ENCODE data around the gene TBC1D22A. TPM values are rescaled to one million over a fixed set of nuclear protein-coding genes. Genes with fewer than 3 reads are reported as not detected.

TBC1D22A gene
- total RNA-seq, 3 donors from 2014 or later: 19.0 to 23.6 (median 23.6) TPM

- Histone ChIP-seq H3K27ac (no peak overlapping the region), H3K36me3 (no peaks in the 10 kb centered on the region), H3K4me3 (no peak overlapping the region), H3K4me1 (no peaks in the 10 kb centered on the region), H3K9me3 (peaks cover 4 to 8% of the 10 kb centered on the region in 2 donors), H3K27me3 (no peaks in the 10 kb centered on the region)
- intact Hi-C loops (cut with DNase I; ENCODE audit: low total_unique reads): no loop called here
- no peak for TF ChIP-seq POLR2AphosphoS5 (IDR thresholded peaks at IDR 0.05)
- TF ChIP-seq POLR2A (IDR thresholded peaks at IDR 0.05): no peak
- TF ChIP-seq CTCF (IDR thresholded peaks at IDR 0.05): no peak
- no peak for DNase-seq (ENCODE audit: low spot score in 2 of 2)
Observed at GRCh38 chr22:47148510-47148909, 386.1 kb downstream of the TBC1D22A start.

GRCh38 chr22:47148956-47149728, 386.7 kb downstream of the TBC1D22A start:
- intact Hi-C loops (cut with DNase I; ENCODE audit: low total_unique reads): no loop called here
- no peak for DNase-seq (ENCODE audit: low spot score in 2 of 2)
- TF ChIP-seq POLR2A (IDR thresholded peaks at IDR 0.05) (no peak), POLR2AphosphoS5 (IDR thresholded peaks at IDR 0.05) (no peak), CTCF (IDR thresholded peaks at IDR 0.05) (no peak)
- Histone ChIP-seq H3K27me3 (no peaks in the 10 kb centered on the region), H3K27ac (no peak overlapping the region), H3K36me3 (no peaks in the 10 kb centered on the region), H3K9me3 (peaks cover 4 to 8% of the 10 kb centered on the region in 2 donors), H3K4me1 (no peaks in the 10 kb centered on the region), H3K4me3 (no peak overlapping the region)

GRCh38 chr22:47149976-47150375, 387.5 kb downstream of the TBC1D22A start:
- H3K36me3 ChIP-seq: no peaks in the 10 kb centered on the region
- no peak for DNase-seq (ENCODE audit: low spot score in 2 of 2)
- no peak overlapping the region for H3K4me3 ChIP-seq
- intact Hi-C loops (cut with DNase I; ENCODE audit: low total_unique reads): no loop called here
- H3K27ac ChIP-seq: no peak overlapping the region
- peaks cover 4 to 8% of the 10 kb centered on the region in 2 donors for H3K9me3 ChIP-seq
- no peaks in the 10 kb centered on the region for H3K4me1 ChIP-seq
- H3K27me3 ChIP-seq: no peaks in the 10 kb centered on the region
- no peak for TF ChIP-seq POLR2A (IDR thresholded peaks at IDR 0.05)
- no peak for TF ChIP-seq CTCF (IDR thresholded peaks at IDR 0.05)
- no peak for TF ChIP-seq POLR2AphosphoS5 (IDR thresholded peaks at IDR 0.05)

GRCh38 chr22:47150426-47150825, 388.0 kb downstream of the TBC1D22A start:
- intact Hi-C loops (cut with DNase I; ENCODE audit: low total_unique reads): no loop called here
- no peak for TF ChIP-seq POLR2A (IDR thresholded peaks at IDR 0.05)
- TF ChIP-seq CTCF (IDR thresholded peaks at IDR 0.05): no peak
- TF ChIP-seq POLR2AphosphoS5 (IDR thresholded peaks at IDR 0.05): no peak
- Histone ChIP-seq H3K4me1 (no peaks in the 10 kb centered on the region), H3K36me3 (no peaks in the 10 kb centered on the region), H3K27ac (no peak overlapping the region), H3K27me3 (no peaks in the 10 kb centered on the region), H3K4me3 (no peak overlapping the region), H3K9me3 (peaks cover 4 to 8% of the 10 kb centered on the region in 2 donors)
- no peak for DNase-seq (ENCODE audit: low spot score in 2 of 2)

GRCh38 chr22:47151064-47151463, 388.6 kb downstream of the TBC1D22A start:
- Histone ChIP-seq H3K4me1 (no peaks in the 10 kb centered on the region), H3K36me3 (no peaks in the 10 kb centered on the region), H3K27ac (no peak overlapping the region), H3K9me3 (peaks cover 4 to 8% of the 10 kb centered on the region in 2 donors), H3K27me3 (no peaks in the 10 kb centered on the region), H3K4me3 (no peak overlapping the region)
- no peak for TF ChIP-seq POLR2AphosphoS5 (IDR thresholded peaks at IDR 0.05)
- no peak for TF ChIP-seq CTCF (IDR thresholded peaks at IDR 0.05)
- no peak for TF ChIP-seq POLR2A (IDR thresholded peaks at IDR 0.05)
- no peak for DNase-seq (ENCODE audit: low spot score in 2 of 2)
- intact Hi-C loops (cut with DNase I; ENCODE audit: low total_unique reads): no loop called here
